Gastroesophageal sphincter (tissue), 3 donors: ENCODE data around the gene MAZ.

Experiments
- EP300 ChIP-seq: sonication (generic); formaldehyde crosslinking; IDR thresholded peaks from one replicate; pipeline ENCODE4 v1.6.1; 2017; ENCODE audit warnings: antibody characterized with exemption, mild to moderate bottlenecking
- POLR2A ChIP-seq, 2 donors: fragments of 450-650 bp; IDR thresholded peaks; one replicate each; pipeline ENCODE4 v1.6.1; 2017; ENCODE audit warnings: antibody characterized with exemption in 2 of 2, mild to moderate bottlenecking in 2 of 2, moderate library complexity in 1 of 2
- POLR2AphosphoS5 ChIP-seq: sonication (generic); formaldehyde crosslinking; IDR thresholded peaks from one replicate; pipeline ENCODE4 v1.6.1; 2017; ENCODE audit warnings: antibody characterized with exemption
- TF ChIP-seq, protein P1 (sequence below), 4 experiments: fragments of 200-600 bp in 2 of 4; fragments of 450-650 bp in 2 of 4; sonication (generic) in 1 of 4; IDR thresholded peaks; one replicate each; pipeline ENCODE4 v1.5.1; 2017 to 2019; ENCODE audit warnings: antibody characterized with exemption in 4 of 4, mild to moderate bottlenecking in 2 of 4, moderate library complexity in 2 of 4

DNA sequence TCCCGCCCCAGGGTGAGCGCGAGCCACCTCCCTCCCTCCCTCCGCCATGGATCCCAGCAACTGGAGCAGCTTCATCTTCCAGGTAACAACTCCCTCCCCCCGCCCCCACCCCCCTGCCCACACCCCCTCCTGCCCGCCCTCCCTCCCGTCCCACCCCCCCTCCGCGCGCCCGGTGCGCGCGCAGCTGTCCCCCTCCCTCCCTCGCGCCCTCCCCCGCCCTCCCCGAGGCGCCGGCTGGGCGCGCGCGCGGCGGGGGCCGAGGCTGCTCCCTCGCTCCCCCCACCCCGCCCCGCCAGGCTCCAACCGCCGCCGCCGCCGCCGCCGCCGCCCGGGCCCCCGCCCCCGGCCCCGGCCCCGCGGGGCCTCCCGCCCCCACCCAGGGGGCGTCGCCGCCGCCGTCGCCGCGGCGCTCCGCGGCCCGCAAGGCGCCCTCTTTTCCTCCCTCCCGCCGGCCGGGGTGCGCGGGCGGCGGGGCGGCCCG, at the start of gene MAZ:
- TF ChIP-seq POLR2A (IDR thresholded peaks at IDR 0.05), result no peak
- TF ChIP-seq, protein P1, sequence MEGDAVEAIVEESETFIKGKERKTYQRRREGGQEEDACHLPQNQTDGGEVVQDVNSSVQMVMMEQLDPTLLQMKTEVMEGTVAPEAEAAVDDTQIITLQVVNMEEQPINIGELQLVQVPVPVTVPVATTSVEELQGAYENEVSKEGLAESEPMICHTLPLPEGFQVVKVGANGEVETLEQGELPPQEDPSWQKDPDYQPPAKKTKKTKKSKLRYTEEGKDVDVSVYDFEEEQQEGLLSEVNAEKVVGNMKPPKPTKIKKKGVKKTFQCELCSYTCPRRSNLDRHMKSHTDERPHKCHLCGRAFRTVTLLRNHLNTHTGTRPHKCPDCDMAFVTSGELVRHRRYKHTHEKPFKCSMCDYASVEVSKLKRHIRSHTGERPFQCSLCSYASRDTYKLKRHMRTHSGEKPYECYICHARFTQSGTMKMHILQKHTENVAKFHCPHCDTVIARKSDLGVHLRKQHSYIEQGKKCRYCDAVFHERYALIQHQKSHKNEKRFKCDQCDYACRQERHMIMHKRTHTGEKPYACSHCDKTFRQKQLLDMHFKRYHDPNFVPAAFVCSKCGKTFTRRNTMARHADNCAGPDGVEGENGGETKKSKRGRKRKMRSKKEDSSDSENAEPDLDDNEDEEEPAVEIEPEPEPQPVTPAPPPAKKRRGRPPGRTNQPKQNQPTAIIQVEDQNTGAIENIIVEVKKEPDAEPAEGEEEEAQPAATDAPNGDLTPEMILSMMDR (IDR thresholded peaks at IDR 0.05), result no peak
- no peak for TF ChIP-seq EP300
- no peak for TF ChIP-seq POLR2AphosphoS5
